Prostate gland (tissue), 2 donors: ENCODE measurements around the gene NAPG.

ENCODE experiments used
- POLR2A ChIP-seq: fragments of 450-650 bp; IDR thresholded peaks from one replicate; pipeline ENCODE4 v1.6.1; 2016; ENCODE audit warnings: antibody characterized with exemption, mild to moderate bottlenecking
- TF ChIP-seq, protein P1 (sequence below), 4 experiments: fragments of 200-600 bp in 2 of 4; fragments of 450-650 bp in 2 of 4; sonication (generic) in 2 of 4; IDR thresholded peaks; 1 replicate in 3 of 4; 2 replicates in 1 of 4; pipeline ENCODE4 v1.5.1; 2016 to 2019; ENCODE audit warnings: antibody characterized with exemption in 4 of 4, mild to moderate bottlenecking in 2 of 4, moderate library complexity in 2 of 4

DNA sequence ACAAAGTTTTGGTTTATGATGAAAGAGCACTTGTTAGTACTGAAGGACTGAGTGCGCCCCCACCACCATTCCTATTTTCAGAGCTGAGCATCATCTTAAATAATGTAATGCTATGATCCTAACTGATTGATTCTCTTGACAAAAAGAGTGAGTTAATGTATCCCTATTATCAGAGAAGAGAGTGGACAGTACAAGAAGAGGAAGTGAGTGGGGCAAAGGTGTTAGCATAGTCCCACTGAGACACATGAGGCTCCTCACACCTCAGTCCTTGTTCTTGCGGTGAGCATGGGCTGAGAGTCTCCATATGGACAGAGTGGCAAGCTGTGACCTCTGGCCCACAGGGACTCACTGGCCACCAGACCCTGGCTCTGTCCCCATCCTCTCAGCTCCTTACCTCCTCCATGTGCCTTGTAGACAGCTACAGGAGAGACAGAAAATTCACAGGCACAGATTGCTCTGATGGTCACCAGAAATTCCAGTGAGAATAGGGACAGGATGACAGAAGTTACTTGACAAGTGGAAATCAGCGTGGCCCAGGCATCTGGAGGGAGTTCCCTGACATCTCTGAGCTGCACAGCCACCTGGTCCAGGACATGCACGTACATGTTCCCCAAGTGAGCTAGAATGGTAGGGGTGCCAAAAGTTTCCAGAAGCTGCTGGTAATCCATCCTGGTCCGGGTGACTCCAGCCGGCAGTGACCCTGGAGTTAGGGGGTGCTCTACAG is 32.6 kb downstream of the NAPG start:
- TF ChIP-seq, protein P1, sequence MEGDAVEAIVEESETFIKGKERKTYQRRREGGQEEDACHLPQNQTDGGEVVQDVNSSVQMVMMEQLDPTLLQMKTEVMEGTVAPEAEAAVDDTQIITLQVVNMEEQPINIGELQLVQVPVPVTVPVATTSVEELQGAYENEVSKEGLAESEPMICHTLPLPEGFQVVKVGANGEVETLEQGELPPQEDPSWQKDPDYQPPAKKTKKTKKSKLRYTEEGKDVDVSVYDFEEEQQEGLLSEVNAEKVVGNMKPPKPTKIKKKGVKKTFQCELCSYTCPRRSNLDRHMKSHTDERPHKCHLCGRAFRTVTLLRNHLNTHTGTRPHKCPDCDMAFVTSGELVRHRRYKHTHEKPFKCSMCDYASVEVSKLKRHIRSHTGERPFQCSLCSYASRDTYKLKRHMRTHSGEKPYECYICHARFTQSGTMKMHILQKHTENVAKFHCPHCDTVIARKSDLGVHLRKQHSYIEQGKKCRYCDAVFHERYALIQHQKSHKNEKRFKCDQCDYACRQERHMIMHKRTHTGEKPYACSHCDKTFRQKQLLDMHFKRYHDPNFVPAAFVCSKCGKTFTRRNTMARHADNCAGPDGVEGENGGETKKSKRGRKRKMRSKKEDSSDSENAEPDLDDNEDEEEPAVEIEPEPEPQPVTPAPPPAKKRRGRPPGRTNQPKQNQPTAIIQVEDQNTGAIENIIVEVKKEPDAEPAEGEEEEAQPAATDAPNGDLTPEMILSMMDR (IDR thresholded peaks at IDR 0.05): no peak
- no peak for TF ChIP-seq POLR2A
